Embryonic facial prominence (tissue), 1 donor: ENCODE measurements around the gene MYL4.

Experiments used
- DNase-seq: peaks from one replicate; pipeline ENCODE4 v3.0.0-alpha.2; 2016; ENCODE audit errors: extremely low spot score

The MYL4 gene

GRCh38 chr17:47273245-47273644, 64.1 kb downstream of the MYL4 start:
- DNase-seq, result no peak
